Muscle layer of colon (tissue), 2 donors: Measurements from ENCODE around the gene CCT2.

Experiments used
- H3K27ac ChIP-seq: one replicate; pipeline ENCODE4 v1.7.0; 2013; ENCODE audit warnings: low read depth, mild to moderate bottlenecking, low read length, moderate library complexity
- H3K27me3 ChIP-seq, 2 donors: one replicate each; pipeline ENCODE4 v1.7.0; 2013; ENCODE audit warnings: low read length in 2 of 2, mild to moderate bottlenecking in 2 of 2; ENCODE audit not compliant: insufficient read depth in 2 of 2, control insufficient read depth in 1 of 2
- H3K36me3 ChIP-seq: one replicate; pipeline ENCODE4 v1.7.0; 2013; ENCODE audit warnings: mild to moderate bottlenecking, low read length; ENCODE audit not compliant: insufficient read depth
- H3K4me1 ChIP-seq: one replicate; pipeline ENCODE4 v1.7.0; 2013; ENCODE audit warnings: mild to moderate bottlenecking, low read length; ENCODE audit not compliant: insufficient read depth
- H3K4me3 ChIP-seq, 2 donors: one replicate each; pipeline ENCODE4 v1.7.0; 2013; ENCODE audit warnings: low read length in 2 of 2, low read depth in 1 of 2, mild to moderate bottlenecking in 1 of 2, moderate library complexity in 1 of 2
- H3K9ac ChIP-seq: one replicate; pipeline ENCODE4 v1.7.0; 2013; ENCODE audit warnings: low read length
- H3K9me3 ChIP-seq: one replicate; pipeline ENCODE4 v1.7.0; 2013; ENCODE audit warnings: mild to moderate bottlenecking, low read length
- donor health status: abdominal sarcoma.
- donor health status: Adenocarcinoma of cecum.

Gene CCT2

DNA sequence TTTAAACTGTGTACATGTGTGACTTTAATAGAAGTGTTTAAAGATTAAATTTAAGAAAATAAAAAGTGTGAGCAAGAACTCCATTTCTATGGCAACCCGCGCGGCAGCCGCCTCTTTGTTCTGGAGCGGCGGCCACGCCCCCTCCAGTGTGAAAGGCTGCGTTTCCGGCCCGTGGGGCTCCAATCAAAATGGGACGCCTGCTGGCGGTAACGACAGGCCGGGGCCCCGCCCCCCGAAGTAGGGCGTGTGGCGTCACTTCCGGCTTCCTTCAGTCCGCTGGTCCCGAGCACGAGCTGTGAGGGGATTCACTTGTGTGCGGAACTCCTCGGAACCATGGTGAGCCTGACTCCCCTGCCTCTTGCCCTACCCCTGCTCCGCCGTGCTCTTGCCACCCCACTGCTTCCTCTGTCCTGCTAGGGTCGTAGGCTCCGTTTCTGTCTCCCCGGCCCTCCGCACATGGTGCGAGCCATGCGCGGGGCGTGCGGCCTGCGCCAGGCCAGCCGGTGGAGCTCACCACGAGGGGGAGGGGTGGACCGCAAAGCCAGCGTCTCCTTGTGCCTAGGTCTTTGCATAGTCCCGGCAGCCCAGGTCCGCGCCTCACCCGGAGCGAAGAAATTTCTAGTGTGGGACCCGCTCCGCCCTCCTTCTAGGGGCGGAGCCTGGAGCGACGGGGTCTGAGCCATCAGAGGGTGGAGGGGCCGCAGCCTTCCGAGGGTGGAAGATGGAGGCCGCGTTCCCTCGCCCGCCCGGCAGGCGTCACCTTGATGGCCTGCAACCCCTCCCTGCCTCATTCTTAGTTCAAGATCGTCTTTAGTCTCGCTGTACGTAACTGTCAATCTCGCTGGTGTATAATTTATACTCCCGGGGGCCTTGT is at the start of gene CCT2:
Gene CCT2, plus strand, starts transcription at position 271 of the 874 bp plus-strand sequence. Its CDS starts 63 bp downstream, at position 334.
- no peaks in the 10 kb centered on the region for H3K27me3 ChIP-seq
- H3K9me3 ChIP-seq: no peaks in the 10 kb centered on the region
- H3K9ac ChIP-seq: peak within 1 kb of the TSS; percentile 73
- peaks cover 31% of the 10 kb centered on the region for H3K36me3 ChIP-seq
- peak within 1 kb of the TSS; percentile 77 to 98 for H3K4me3 ChIP-seq
- H3K4me1 ChIP-seq: peaks cover 7% of the 10 kb centered on the region
- H3K27ac ChIP-seq: peak within 1 kb of the TSS; percentile 98

DNA sequence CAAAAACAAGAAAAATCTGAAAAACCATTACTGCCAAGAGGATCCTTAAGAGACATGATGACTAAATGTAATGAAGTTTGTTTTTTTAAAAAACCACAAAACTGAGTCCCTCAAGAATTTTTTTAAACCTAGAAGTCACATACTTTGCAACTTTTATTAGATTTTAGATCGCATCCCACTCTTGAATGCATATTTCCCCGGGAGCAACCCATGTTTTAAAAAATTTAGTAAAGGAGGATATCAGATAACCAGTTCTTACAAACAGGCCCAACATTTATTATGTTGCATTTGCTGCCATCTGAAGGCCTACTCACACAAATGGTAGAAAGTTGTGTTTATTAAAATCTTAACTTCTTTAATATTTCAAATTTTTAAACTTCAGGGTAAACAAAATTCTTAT is 44.3 kb upstream of the CCT2 start:
- H3K27ac ChIP-seq: no peak overlapping the region
- no peaks in the 10 kb centered on the region for H3K9me3 ChIP-seq
- H3K4me3 ChIP-seq: no peak overlapping the region
- no peaks in the 10 kb centered on the region for H3K27me3 ChIP-seq
- no peaks in the 10 kb centered on the region for H3K4me1 ChIP-seq
- H3K36me3 ChIP-seq: no peaks in the 10 kb centered on the region
- H3K9ac ChIP-seq: no peak overlapping the region

DNA sequence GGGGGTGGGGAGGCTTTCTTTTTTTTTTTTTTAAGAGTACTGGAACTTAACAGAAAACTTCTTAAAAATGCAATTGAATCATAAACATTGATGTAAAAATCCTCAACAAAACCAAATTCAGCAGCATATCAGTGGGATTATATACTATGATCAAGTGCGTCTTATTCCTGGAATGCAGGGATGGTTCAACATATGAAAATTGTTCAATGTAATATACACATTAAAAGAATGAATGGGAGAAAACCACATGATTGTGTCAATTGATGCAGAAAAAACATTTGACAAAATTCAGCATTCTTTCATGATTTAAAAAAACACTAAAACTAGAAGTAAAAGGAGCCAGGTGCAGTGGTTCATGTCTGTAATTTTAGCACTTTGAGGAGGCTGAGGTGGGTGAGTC is 41.2 kb upstream of the CCT2 start:
- Histone ChIP-seq H3K27me3 (no peaks in the 10 kb centered on the region), H3K4me1 (no peaks in the 10 kb centered on the region), H3K9me3 (no peaks in the 10 kb centered on the region), H3K4me3 (no peak overlapping the region), H3K9ac (no peak overlapping the region), H3K36me3 (no peaks in the 10 kb centered on the region), H3K27ac (no peak overlapping the region)

DNA sequence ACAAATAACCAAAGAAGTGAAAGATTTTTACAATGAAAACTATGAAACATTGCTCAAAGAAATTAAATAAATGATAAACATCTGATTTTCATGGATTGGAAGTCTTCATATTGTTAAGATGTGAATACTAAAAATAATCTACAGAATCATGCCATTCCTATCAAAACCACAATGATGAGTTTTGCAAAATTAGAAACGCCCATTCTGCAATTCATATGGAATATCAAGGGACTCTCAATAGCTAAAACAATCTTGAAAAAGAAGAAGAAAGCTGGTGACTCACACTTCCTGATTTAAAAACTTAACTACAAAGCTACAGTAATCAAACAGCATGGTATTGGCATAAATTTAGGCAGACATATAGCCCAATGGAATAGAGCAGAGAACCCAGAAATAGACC is 40.2 kb upstream of the CCT2 start:
- H3K9me3 ChIP-seq: no peaks in the 10 kb centered on the region
- H3K4me3 ChIP-seq: no peak overlapping the region
- no peak overlapping the region for H3K27ac ChIP-seq
- no peaks in the 10 kb centered on the region for H3K4me1 ChIP-seq
- no peaks in the 10 kb centered on the region for H3K27me3 ChIP-seq
- H3K9ac ChIP-seq: no peak overlapping the region
- H3K36me3 ChIP-seq: no peaks in the 10 kb centered on the region

- Histone ChIP-seq H3K9ac (no peak overlapping the region), H3K27ac (no peak overlapping the region), H3K9me3 (no peaks in the 10 kb centered on the region), H3K36me3 (no peaks in the 10 kb centered on the region), H3K4me1 (no peaks in the 10 kb centered on the region), H3K27me3 (no peaks in the 10 kb centered on the region), H3K4me3 (no peak overlapping the region)
These were observed 38.4 kb upstream of the CCT2 start for GRCh38 chr12:69546693-69547438.

DNA sequence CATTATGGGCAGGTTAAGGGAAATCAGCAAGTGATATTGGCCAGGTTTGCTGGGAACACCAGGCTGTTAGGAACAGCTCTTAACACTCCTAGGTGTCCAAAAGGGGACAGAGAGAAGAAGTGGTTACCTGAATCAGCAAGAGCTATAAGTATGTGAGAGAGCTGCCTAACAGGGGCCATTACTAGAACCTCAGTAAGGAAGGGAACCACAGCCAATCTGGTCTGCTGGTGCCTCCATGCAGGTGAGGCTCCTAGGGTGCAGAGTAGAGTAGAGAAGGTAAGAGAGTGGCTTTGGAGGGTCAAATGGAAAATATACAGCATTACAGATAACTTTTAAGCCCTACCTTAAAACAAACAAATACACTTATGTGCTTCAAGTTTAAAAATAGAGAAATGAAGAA is 36.6 kb upstream of the CCT2 start:
- no peak overlapping the region for H3K9ac ChIP-seq
- peaks cover 2% of the 10 kb centered on the region for H3K4me1 ChIP-seq
- no peak overlapping the region for H3K4me3 ChIP-seq
- H3K36me3 ChIP-seq: no peaks in the 10 kb centered on the region
- no peaks in the 10 kb centered on the region for H3K9me3 ChIP-seq
- H3K27ac ChIP-seq: no peak overlapping the region
- no peaks in the 10 kb centered on the region for H3K27me3 ChIP-seq

DNA sequence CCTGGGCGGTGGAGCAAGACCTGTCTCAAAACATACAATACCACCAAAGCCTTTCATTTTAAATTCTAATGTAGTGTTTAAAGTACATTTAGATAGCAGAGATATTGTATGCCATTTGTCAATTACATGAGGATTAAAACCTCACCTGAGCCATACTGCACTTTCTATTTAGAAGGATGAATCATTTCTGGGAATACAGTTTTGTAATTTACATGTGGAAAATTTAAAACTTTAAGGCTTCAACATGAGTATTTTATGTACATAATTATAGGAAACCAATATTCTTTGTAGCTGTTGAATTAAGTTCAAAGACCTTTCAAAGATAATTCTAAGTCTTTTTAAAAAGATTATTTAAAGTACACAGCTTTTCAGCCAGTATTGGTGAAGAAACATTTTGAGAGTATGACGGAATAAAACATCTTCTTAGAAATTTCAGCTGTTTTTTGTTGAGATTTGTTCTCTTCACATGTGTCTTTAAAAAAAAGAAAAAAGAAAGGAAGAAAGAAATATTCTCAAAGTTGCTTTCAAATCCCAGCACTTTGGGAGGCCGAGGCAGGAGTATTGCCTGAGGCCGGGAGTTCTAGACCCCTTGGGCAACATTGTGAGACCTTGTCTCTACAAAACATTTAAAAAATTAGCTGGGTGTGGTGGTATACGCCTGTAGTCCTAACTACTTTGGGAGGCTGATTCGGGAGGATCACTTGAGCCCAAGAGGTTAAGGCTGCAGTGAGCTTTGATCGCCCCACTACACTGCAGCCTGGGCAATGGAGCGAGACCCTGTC is 34.5 kb upstream of the CCT2 start:
- no peaks in the 10 kb centered on the region for H3K36me3 ChIP-seq
- no peak overlapping the region for H3K27ac ChIP-seq
- H3K4me1 ChIP-seq: peaks cover 14% of the 10 kb centered on the region
- H3K9ac ChIP-seq: no peak overlapping the region
- no peaks in the 10 kb centered on the region for H3K9me3 ChIP-seq
- H3K27me3 ChIP-seq: no peaks in the 10 kb centered on the region
- H3K4me3 ChIP-seq: no peak overlapping the region

GRCh38 chr12:69553628-69554248 is 31.5 kb upstream of the CCT2 start:
- no peaks in the 10 kb centered on the region for H3K36me3 ChIP-seq
- no peaks in the 10 kb centered on the region for H3K27me3 ChIP-seq
- H3K27ac ChIP-seq: no peak overlapping the region
- H3K9ac ChIP-seq: no peak overlapping the region
- peaks cover 19% of the 10 kb centered on the region for H3K4me1 ChIP-seq
- H3K9me3 ChIP-seq: no peaks in the 10 kb centered on the region
- no peak overlapping the region for H3K4me3 ChIP-seq

- Histone ChIP-seq H3K36me3 (no peaks in the 10 kb centered on the region), H3K9me3 (no peaks in the 10 kb centered on the region), H3K9ac (no peak overlapping the region), H3K27ac (no peak overlapping the region), H3K4me1 (peaks cover 19% of the 10 kb centered on the region), H3K27me3 (no peaks in the 10 kb centered on the region), H3K4me3 (no peak overlapping the region)
These were observed 29.8 kb upstream of the CCT2 start for GRCh38 chr12:69555461-69555860.

GRCh38 chr12:69556383-69556782 is 28.9 kb upstream of the CCT2 start:
- Histone ChIP-seq H3K4me1 (peaks cover 19% of the 10 kb centered on the region), H3K27ac (no peak overlapping the region), H3K27me3 (no peaks in the 10 kb centered on the region), H3K4me3 (no peak overlapping the region), H3K9me3 (no peaks in the 10 kb centered on the region), H3K36me3 (no peaks in the 10 kb centered on the region), H3K9ac (no peak overlapping the region)
